WI38 (cell line): Measurements from ENCODE around the gene LRG1.
A peak's percentile ranks its signal among the peaks of the same experiment; 100 is the strongest.

ENCODE experiments used
- H3K4me3 ChIP-seq: 2 replicates; pipeline ENCODE4 v1.5.1; 2011; ENCODE audit warnings: low read depth, mild to moderate bottlenecking, control low read depth, low read length
- TF ChIP-seq, protein P1 (sequence below): IDR thresholded peaks from 2 replicates; pipeline ENCODE4 v1.5.1; 2012; ENCODE audit warnings: low read depth, mild to moderate bottlenecking, control low read depth, low read length

The LRG1 gene

DNA sequence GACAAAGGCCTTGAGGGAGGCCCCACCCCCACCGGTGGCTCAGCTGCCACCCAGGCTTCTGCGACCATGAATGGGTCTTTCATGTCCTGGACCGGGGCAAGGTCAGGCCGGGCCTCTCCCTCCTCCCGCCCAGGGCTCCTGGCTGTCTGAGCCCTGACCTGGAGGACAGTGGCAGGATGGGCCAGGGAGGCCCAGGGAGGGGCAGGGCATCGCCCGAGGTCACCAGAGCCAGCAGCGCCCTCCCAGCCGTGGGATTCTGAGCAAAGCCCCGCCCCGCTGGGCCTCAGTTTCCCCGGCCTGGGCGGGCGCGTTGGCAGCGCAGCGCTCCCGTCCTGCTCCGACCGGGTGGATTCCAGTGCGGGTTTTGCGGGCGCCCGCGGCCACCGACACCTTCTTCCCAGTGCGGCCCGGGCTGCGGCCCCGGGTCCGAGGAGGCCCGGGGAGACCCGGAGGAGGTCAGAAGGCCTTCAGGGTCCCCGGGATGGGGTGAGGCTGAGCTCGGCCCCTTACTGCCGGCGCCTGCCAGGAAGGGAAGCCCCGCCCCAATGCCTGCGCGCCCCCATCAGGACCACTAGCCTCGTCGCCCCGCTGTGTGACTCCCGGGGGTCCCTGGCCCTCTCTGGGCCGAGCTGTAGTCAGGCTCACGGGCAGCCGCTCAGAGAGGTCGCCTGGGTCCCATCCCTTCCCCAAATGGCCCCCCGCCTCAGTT lies 44.3 kb upstream of the LRG1 start:
- TF ChIP-seq, protein P1, sequence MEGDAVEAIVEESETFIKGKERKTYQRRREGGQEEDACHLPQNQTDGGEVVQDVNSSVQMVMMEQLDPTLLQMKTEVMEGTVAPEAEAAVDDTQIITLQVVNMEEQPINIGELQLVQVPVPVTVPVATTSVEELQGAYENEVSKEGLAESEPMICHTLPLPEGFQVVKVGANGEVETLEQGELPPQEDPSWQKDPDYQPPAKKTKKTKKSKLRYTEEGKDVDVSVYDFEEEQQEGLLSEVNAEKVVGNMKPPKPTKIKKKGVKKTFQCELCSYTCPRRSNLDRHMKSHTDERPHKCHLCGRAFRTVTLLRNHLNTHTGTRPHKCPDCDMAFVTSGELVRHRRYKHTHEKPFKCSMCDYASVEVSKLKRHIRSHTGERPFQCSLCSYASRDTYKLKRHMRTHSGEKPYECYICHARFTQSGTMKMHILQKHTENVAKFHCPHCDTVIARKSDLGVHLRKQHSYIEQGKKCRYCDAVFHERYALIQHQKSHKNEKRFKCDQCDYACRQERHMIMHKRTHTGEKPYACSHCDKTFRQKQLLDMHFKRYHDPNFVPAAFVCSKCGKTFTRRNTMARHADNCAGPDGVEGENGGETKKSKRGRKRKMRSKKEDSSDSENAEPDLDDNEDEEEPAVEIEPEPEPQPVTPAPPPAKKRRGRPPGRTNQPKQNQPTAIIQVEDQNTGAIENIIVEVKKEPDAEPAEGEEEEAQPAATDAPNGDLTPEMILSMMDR: no peak
- peak overlapping the region; percentile 54 for H3K4me3 ChIP-seq

DNA sequence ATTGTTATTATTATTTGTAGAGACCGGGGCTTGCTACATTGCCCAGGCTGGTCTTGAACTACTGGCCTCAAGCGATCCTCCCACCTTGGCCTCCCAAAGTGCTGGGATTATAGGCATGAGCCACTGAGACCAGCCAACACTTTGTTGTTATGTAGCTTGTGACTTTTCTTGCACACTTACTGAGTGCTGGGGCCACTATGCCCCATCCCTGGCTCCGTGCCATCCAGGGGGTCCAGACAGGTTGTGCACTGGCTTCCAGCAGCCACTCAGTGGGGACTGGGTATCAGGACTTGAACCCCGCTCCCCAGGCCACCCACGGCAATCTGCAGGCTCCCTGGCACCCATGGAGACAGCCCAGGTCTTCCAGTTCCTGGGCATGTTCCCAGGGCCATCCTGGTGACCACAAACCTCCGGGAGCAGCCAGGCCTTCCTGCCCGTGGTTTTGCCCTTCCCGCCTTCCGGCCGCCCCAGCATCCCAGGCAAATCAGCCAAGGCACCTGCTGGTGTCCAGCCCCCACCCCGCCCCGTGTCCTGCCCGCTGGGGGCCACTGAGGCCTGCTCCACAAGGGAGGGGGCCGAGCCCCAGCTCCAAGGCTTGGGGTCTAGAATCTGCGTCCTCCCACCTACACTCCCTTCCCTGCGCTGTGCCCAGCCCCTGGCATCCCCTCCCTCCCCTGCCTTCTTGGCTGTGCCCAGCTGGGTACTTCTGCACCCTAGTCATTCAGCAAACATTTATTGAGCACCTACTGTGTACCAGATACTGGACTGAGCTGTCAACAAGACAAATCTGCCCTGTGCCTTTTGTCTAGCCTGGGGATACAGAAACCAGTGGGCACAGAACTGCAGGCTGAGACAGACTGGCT lies 43.4 kb upstream of the LRG1 start:
- no peak overlapping the region for H3K4me3 ChIP-seq
- TF ChIP-seq, protein P1: no peak

DNA sequence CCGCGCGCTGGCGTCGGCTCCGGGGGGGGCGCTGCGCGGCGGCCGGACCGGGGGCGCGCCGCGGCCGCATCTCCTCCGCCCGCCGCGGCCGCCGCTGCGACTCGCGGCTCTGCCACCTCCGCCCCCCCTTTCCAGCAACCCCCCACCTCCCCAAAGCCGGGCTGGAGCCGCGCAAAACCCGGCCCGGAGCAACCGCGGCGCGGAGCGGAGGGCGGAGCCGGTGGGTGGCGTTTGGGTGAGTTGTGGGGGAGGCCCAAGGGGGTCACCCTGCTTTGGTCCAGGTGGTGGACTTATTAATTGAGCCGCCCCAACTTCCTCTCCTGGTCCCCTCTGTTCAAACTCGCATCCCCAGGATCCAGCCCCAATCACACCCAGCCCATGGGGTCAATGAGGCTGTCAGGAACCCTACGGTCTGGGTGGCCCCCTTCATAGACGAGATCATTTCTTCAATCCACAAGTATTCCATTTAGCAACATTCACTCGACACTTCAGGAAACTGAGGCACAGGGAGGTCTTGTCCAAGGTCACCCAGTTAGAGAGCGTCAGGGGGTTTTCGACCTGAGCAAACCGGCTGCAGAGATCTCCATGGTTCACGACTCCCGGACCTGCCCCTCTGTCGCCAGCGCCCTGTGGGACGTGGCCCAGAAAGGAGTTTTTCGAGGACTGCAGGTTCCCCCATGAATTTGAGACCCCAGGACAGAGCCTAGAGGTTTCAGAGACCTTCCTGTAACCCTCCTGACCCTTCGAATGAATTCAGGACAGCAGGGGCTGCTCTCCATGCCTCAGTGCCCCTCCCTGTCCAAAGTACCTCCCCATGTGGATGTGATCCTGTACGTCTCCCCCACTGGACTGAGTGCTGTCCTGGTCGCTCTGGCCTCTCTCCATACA lies 42.1 kb upstream of the LRG1 start:
- H3K4me3 ChIP-seq: no peak overlapping the region
- TF ChIP-seq, protein P1: no peak

DNA sequence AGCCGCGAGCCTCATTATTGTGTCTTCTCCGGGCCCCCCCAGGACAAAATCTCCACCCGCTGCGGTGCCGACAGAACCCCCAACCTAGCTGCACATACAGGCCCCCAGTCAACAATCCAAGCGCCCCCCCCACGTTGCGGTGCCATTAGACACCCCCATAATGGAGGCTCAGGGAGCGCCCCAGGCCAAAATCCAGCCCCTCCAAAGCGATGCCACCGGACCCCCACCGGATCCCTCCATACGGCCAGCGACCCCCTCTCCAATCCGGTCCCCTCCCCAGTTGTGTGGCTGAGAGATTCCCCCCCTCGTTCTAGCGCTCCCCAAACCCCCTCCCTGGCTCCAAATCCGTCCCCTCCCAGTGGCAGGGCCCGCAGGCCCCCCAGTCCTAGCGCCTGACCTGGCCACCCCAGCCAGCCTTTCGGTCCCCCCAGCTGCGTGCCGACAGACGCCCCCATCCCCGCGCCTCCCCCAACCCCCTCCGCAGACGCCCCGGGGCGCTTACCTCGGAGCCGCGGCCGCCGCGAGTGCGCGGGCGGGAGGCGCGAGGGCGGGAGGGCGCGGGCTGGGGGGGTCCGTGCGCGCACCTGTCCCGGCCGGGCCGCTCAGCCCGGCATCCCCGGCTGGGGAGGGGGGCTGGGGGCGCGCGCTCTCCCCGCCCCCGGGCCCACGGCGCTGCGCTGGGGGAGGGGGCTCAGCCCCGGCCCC lies 41.3 kb upstream of the LRG1 start:
- TF ChIP-seq, protein P1: no peak
- H3K4me3 ChIP-seq: no peak overlapping the region

DNA sequence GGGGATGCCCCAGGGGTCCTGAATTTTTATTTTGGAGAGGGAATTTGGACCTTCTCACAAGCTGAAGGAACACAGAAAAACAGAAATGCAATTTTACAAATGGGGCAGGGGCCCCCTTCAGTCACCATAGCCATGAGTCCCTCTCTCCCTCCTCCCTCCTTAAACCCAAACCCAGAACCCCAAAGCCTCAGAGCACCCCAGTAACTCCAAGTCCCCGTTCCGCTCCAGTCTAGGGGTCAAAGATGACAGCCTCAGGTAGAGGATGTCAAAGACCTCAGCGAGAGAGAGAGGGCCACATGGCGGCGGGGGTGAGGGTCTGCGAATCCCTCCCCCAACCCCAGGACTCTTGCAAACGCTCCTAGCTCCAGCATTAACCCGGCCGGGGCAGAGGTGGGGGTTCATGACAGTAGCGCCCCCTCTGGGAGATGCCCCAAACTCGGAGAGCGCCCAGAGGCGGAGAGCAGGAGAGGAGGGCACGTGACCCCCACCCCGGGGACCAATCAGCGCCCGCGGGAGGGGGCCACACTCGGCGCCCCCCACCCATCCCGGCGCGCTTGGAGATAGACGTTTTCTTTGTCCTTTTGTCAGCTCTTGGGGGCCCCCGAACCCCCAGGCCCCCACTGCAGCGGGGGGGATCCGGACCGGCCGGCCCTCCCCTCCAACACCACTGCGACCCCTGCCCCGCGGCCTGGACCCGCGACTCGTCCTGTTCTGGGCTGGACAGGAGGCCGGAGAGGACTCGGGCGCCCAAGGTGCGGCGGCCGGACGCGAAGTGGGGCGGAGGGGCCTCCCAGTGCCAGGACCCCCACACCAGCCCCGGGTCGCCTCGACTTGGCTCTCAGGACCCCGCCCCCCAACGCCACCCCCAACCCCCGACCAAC lies 40.4 kb upstream of the LRG1 start:
- no peak overlapping the region for H3K4me3 ChIP-seq
- TF ChIP-seq, protein P1: no peak

DNA sequence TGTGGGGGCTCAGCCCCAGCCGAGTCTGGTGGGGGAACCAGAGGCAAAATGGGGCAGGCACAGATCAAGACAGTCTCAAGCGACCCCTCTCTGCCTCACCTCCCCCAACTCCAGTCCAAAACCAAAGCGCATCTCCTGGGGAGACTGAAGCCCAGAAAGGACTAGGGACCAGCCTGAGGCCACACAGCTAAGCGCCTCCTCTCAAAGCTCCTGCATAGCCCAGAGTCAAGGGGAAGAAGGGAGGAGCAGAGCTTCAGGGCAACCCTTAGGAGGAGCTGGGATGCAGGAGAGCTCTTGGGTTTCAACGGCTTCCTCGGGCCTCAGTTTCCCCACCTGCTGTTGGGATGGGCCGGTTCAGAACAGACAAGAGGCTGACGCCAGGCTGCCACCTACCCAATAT lies 39.6 kb upstream of the LRG1 start:
- no peak overlapping the region for H3K4me3 ChIP-seq
- TF ChIP-seq, protein P1: no peak
